Measurements from ENCODE around the gene KIAA1671.

The KIAA1671 gene

GRCh38 chr22:25096638-25097405 lies 144.3 kb downstream of the KIAA1671 start:
- DNase-seq = no peak

- no peak for DNase-seq
Measured at GRCh38 chr22:25098445-25099081, 146.0 kb downstream of the KIAA1671 start.

GRCh38 chr22:25099202-25099601 lies 146.7 kb downstream of the KIAA1671 start:
- DNase-seq = no peak

GRCh38 chr22:25100402-25100801 lies 147.9 kb downstream of the KIAA1671 start:
- DNase-seq = no peak

- no peak for DNase-seq
Measured at GRCh38 chr22:25100948-25101347, 148.4 kb downstream of the KIAA1671 start.

- no peak for DNase-seq
Measured at GRCh38 chr22:25101501-25101900, 149.0 kb downstream of the KIAA1671 start.

GRCh38 chr22:25101986-25102385 lies 149.5 kb downstream of the KIAA1671 start:
- DNase-seq = no peak

GRCh38 chr22:25102722-25103121 lies 150.2 kb downstream of the KIAA1671 start:
- no peak for DNase-seq

GRCh38 chr22:25104367-25104766 lies 151.9 kb downstream of the KIAA1671 start:
- DNase-seq = no peak

- no peak for DNase-seq
Measured at GRCh38 chr22:25105817-25106650, 153.5 kb downstream of the KIAA1671 start.

GRCh38 chr22:25109878-25110595 lies 157.5 kb downstream of the KIAA1671 start:
- DNase-seq = no peak

GRCh38 chr22:25110596-25110845 lies 158.0 kb downstream of the KIAA1671 start:
- no peak for DNase-seq

GRCh38 chr22:25110846-25111578 lies 158.5 kb downstream of the KIAA1671 start:
- peak; percentile 59 for DNase-seq

GRCh38 chr22:25111579-25112517 lies 159.3 kb downstream of the KIAA1671 start:
- no peak for DNase-seq

- no peak for DNase-seq
Measured at GRCh38 chr22:25112538-25113253, 160.2 kb downstream of the KIAA1671 start.

- DNase-seq = no peak
Measured at GRCh38 chr22:25113316-25113721, 160.8 kb downstream of the KIAA1671 start.

- no peak for DNase-seq
Measured at GRCh38 chr22:25114369-25115362, 162.2 kb downstream of the KIAA1671 start.

GRCh38 chr22:25119609-25120008 lies 167.1 kb downstream of the KIAA1671 start:
- DNase-seq = no peak

GRCh38 chr22:25120093-25120561 lies 167.6 kb downstream of the KIAA1671 start:
- no peak for DNase-seq
